SW480 (cell line): ENCODE measurements around the gene PRR20C.
"Not testable (repeated sequence)": the region's sequence is repeated elsewhere in the genome, so short reads cannot be mapped to it uniquely, and the experiment has no call there.

ENCODE experiments used
- DNase-seq: peaks from one replicate; pipeline ENCODE4 v3.0.0-alpha.2; 2016; ENCODE audit warnings: low spot score

Gene PRR20C

GRCh38 chr13:57153761-57154160 is at the start of gene PRR20C:
TSS of gene PRR20C (plus strand) at chr13:57154061. CDS start at chr13:57154448, 387 bp downstream.
- not testable (repeated sequence) for DNase-seq

GRCh38 chr13:57114945-57115344 is 38.9 kb upstream of the PRR20C start:
- no peak for DNase-seq

GRCh38 chr13:57123681-57124080 is 30.2 kb upstream of the PRR20C start:
- no peak for DNase-seq

GRCh38 chr13:57128909-57129308 is 25.0 kb upstream of the PRR20C start:
- DNase-seq, result no peak

GRCh38 chr13:57136093-57136492 is 17.8 kb upstream of the PRR20C start:
- DNase-seq, result no peak

- no peak for DNase-seq
These were observed 16.3 kb upstream of the PRR20C start for GRCh38 chr13:57137585-57137984.

- no peak for DNase-seq
These were observed 14.9 kb upstream of the PRR20C start for GRCh38 chr13:57138988-57139387.

GRCh38 chr13:57139781-57140180 is 14.1 kb upstream of the PRR20C start:
- not testable (repeated sequence) for DNase-seq

GRCh38 chr13:57140235-57140968 is 13.5 kb upstream of the PRR20C start, which contains the start of gene PRR20A:
TSS of gene PRR20A (plus strand) at chr13:57140918. CDS start at chr13:57141305, 387 bp downstream.
- DNase-seq, result not testable (repeated sequence)

GRCh38 chr13:57147188-57147587 is 6.7 kb upstream of the PRR20C start, which contains the start of gene PRR20B:
TSS of gene PRR20B (plus strand) at chr13:57147488. CDS start at chr13:57147875, 387 bp downstream.
- not testable (repeated sequence) for DNase-seq

- DNase-seq, result not testable (repeated sequence)
These were observed 5.8 kb upstream of the PRR20C start for GRCh38 chr13:57148106-57148505.

GRCh38 chr13:57160332-57160731 is 6.5 kb downstream of the PRR20C start, which contains the start of gene PRR20D:
TSS of gene PRR20D (plus strand) at chr13:57160632. CDS start at chr13:57161019, 387 bp downstream.
- not testable (repeated sequence) for DNase-seq

- DNase-seq, result not testable (repeated sequence)
These were observed 13.0 kb downstream of the PRR20C start, which contains the start of gene PRR20E for GRCh38 chr13:57166897-57167296. TSS of gene PRR20E (plus strand) at chr13:57167197. CDS start at chr13:57167584, 387 bp downstream.

GRCh38 chr13:57191667-57192066 is 37.8 kb downstream of the PRR20C start:
- DNase-seq, result no peak
